ENCODE data around the gene GRM7.

Gene GRM7

DNA sequence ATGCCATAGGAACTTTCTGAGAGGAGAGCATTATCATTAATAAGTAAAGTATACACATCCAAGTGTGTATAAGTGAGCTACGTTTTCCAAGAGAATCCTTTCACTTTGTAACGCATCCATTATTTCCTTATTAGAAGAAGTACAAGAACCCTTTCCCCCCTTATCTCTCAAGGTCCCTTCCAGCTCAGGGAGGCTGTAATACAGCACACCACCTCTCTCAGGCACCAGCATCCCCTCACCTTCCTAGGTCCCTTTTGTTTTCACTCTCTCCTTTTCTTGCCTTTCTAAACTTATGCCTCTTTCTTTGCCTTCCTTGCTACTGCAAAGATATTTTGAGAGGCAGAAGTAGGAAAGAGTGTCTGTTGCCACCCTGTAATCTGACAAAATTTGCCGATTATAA, 446.0 kb downstream of the GRM7 start:
- H2AFZ ChIP-seq (ENCODE audit: low read depth, low read length): no peak overlapping the region
- H3K4me2 ChIP-seq (ENCODE audit: low read length): no peak overlapping the region
- H3K9ac ChIP-seq (ENCODE audit: low read length): no peak overlapping the region
- no peaks in the 10 kb centered on the region for H4K20me1 ChIP-seq (ENCODE audit: insufficient read depth, low read length)
- H3K4me3 ChIP-seq (ENCODE audit: low read length): no peak overlapping the region
- no peak for TF ChIP-seq EZH2phosphoT487 (IDR thresholded peaks at IDR 0.05; ENCODE audit: low read depth)
- TF ChIP-seq, protein P1, sequence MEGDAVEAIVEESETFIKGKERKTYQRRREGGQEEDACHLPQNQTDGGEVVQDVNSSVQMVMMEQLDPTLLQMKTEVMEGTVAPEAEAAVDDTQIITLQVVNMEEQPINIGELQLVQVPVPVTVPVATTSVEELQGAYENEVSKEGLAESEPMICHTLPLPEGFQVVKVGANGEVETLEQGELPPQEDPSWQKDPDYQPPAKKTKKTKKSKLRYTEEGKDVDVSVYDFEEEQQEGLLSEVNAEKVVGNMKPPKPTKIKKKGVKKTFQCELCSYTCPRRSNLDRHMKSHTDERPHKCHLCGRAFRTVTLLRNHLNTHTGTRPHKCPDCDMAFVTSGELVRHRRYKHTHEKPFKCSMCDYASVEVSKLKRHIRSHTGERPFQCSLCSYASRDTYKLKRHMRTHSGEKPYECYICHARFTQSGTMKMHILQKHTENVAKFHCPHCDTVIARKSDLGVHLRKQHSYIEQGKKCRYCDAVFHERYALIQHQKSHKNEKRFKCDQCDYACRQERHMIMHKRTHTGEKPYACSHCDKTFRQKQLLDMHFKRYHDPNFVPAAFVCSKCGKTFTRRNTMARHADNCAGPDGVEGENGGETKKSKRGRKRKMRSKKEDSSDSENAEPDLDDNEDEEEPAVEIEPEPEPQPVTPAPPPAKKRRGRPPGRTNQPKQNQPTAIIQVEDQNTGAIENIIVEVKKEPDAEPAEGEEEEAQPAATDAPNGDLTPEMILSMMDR (IDR thresholded peaks at IDR 0.05; ENCODE audit: low read depth, low read length): no peak
- H3K36me3 ChIP-seq (replicated peaks; ENCODE audit: low read depth, low read length): peaks cover 2% of the 10 kb centered on the region
- no peaks in the 10 kb centered on the region for H3K27me3 ChIP-seq (ENCODE audit: low read depth, low read length)
- H3K27ac ChIP-seq (ENCODE audit: low read length): no peak overlapping the region
- H3K9me3 ChIP-seq (ENCODE audit: insufficient read depth, low read length): no peaks in the 10 kb centered on the region
- H3K4me1 ChIP-seq (ENCODE audit: low read length): no peaks in the 10 kb centered on the region
- H3K79me2 ChIP-seq (ENCODE audit: low read length): no peaks in the 10 kb centered on the region

DNA sequence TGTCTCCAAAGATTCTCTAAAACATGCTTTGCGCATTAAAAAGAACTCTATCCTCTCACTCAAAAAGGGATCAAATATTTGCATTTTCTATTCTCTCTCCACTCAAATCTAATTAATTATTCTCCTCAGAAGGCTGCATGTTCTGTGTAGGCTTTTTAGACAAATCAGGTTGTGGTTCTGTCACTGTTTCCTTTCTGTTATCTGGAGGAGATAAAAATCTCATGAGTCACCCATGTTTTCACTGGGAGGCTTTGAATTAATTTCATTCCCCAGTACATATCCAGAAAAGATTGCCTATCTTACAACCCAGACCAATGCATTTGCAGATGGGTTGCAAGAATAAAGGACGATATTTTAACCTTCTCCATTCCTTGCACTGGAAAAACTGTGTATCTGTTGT, 446.5 kb downstream of the GRM7 start:
- Histone ChIP-seq H2AFZ (ENCODE audit: low read depth, low read length) (no peak overlapping the region), H3K27ac (ENCODE audit: low read length) (no peak overlapping the region), H3K9me3 (ENCODE audit: insufficient read depth, low read length) (no peaks in the 10 kb centered on the region), H3K9ac (ENCODE audit: low read length) (no peak overlapping the region), H4K20me1 (ENCODE audit: insufficient read depth, low read length) (no peaks in the 10 kb centered on the region), H3K27me3 (ENCODE audit: low read depth, low read length) (no peaks in the 10 kb centered on the region), H3K4me2 (ENCODE audit: low read length) (no peak overlapping the region), H3K4me3 (ENCODE audit: low read length) (no peak overlapping the region), H3K36me3 (replicated peaks; ENCODE audit: low read depth, low read length) (peaks cover 2% of the 10 kb centered on the region), H3K4me1 (ENCODE audit: low read length) (no peaks in the 10 kb centered on the region), H3K79me2 (ENCODE audit: low read length) (no peaks in the 10 kb centered on the region)
- TF ChIP-seq EZH2phosphoT487 (IDR thresholded peaks at IDR 0.05; ENCODE audit: low read depth): no peak
- TF ChIP-seq, protein P1 (IDR thresholded peaks at IDR 0.05; ENCODE audit: low read depth, low read length): no peak

DNA sequence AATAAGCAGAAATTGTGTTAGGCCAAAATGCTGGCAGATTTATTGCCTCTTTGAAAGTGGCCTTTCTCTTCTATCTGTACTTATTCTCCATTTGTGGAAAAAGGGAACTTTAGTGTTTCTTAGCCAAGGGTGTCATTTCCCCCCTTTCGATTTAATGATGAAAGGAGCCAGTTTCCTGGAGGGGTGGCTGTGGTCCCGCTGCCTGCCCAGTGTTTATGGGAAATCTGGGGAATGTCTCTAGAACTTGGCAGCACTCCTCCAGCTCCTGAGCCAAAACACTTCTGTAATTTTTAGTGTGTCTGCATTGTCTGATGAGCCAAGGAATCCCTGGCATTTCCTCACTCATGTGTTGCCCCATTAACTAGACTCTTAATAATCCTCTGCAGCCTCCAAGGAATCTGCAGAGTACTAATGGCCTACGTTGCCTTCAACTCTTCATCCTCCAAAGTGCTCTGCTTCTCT, 448.8 kb downstream of the GRM7 start:
- no peaks in the 10 kb centered on the region for H3K9me3 ChIP-seq (ENCODE audit: insufficient read depth, low read length)
- H3K27me3 ChIP-seq (ENCODE audit: low read depth, low read length): no peaks in the 10 kb centered on the region
- no peak overlapping the region for H2AFZ ChIP-seq (ENCODE audit: low read depth, low read length)
- H3K27ac ChIP-seq (ENCODE audit: low read length): no peak overlapping the region
- no peaks in the 10 kb centered on the region for H3K36me3 ChIP-seq (replicated peaks; ENCODE audit: low read depth, low read length)
- H3K4me2 ChIP-seq (ENCODE audit: low read length): no peak overlapping the region
- no peaks in the 10 kb centered on the region for H3K79me2 ChIP-seq (ENCODE audit: low read length)
- H3K4me3 ChIP-seq (ENCODE audit: low read length): no peak overlapping the region
- no peak overlapping the region for H3K9ac ChIP-seq (ENCODE audit: low read length)
- no peaks in the 10 kb centered on the region for H3K4me1 ChIP-seq (ENCODE audit: low read length)
- TF ChIP-seq, protein P1 (IDR thresholded peaks at IDR 0.05; ENCODE audit: low read depth, low read length): no peak
- H4K20me1 ChIP-seq (ENCODE audit: insufficient read depth, low read length): no peaks in the 10 kb centered on the region

DNA sequence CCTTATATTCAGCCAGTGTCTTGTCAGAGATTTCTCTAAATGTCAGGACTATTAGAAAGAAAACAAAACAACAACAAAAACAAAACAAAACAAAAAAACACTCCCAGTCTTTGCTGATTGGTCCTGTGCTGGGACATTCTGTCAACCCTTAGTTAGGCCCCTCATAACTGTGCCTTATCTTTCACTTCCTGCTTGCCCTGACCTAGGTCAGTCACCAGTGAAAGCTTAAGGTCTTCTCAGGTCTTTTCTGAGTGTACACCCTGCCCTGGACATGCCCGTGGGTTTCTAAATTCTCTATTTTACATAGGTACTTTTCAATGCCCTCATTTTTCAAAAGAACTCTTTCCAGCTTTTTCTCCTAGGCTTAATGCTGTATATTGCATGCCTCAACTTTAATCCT, 454.1 kb downstream of the GRM7 start:
- no peaks in the 10 kb centered on the region for H3K27me3 ChIP-seq (ENCODE audit: low read depth, low read length)
- no peaks in the 10 kb centered on the region for H3K4me1 ChIP-seq (ENCODE audit: low read length)
- no peaks in the 10 kb centered on the region for H3K9me3 ChIP-seq (ENCODE audit: insufficient read depth, low read length)
- H3K27ac ChIP-seq (ENCODE audit: low read length): no peak overlapping the region
- no peak overlapping the region for H3K9ac ChIP-seq (ENCODE audit: low read length)
- no peaks in the 10 kb centered on the region for H3K79me2 ChIP-seq (ENCODE audit: low read length)
- no peak overlapping the region for H3K4me2 ChIP-seq (ENCODE audit: low read length)
- no peak overlapping the region for H3K4me3 ChIP-seq (ENCODE audit: low read length)
- no peaks in the 10 kb centered on the region for H3K36me3 ChIP-seq (replicated peaks; ENCODE audit: low read depth, low read length)
- H2AFZ ChIP-seq (ENCODE audit: low read depth, low read length): no peak overlapping the region
- no peaks in the 10 kb centered on the region for H4K20me1 ChIP-seq (ENCODE audit: insufficient read depth, low read length)
- TF ChIP-seq, protein P1 (IDR thresholded peaks at IDR 0.05; ENCODE audit: low read depth, low read length): no peak
- TF ChIP-seq EZH2phosphoT487 (IDR thresholded peaks at IDR 0.05; ENCODE audit: low read depth): no peak
